DND-41 (cell line): ENCODE data around the gene ENOPH1.
A peak's percentile ranks its signal among the peaks of the same experiment; 100 is the strongest.

Experiments
- ATAC-seq: fragments of 200-7000 bp; cut with Tn5 transposase; 3 replicates; pipeline ENCODE4 v1.9.1; 2021; ENCODE audit warnings: low read depth; ENCODE audit not compliant: insufficient read depth
- DNase-seq: peaks from one replicate; pipeline ENCODE4 v3.0.0-alpha.2; 2020
- H2AFZ ChIP-seq: 2 replicates; pipeline ENCODE4 v1.6.0; 2012; ENCODE audit warnings: low read depth, low read length
- H3K27ac ChIP-seq: 2 replicates; pipeline ENCODE4 v1.5.1; 2012; ENCODE audit warnings: low read length, inconsistent platforms
- H3K27me3 ChIP-seq: fragments of 200-600 bp; sonication (generic); 2 replicates; pipeline ENCODE4 v1.6.0; 2012; ENCODE audit warnings: low read length, mild to moderate bottlenecking, inconsistent platforms; ENCODE audit not compliant: insufficient read depth, poor library complexity
- H3K36me3 ChIP-seq: 2 replicates; pipeline ENCODE4 v1.5.1; 2012; ENCODE audit warnings: low read length, inconsistent platforms; ENCODE audit not compliant: insufficient read depth
- H3K4me1 ChIP-seq: 2 replicates; pipeline ENCODE4 v1.5.1; 2012; ENCODE audit warnings: mild to moderate bottlenecking, low read length; ENCODE audit not compliant: insufficient read depth
- H3K4me2 ChIP-seq: 2 replicates; pipeline ENCODE4 v1.6.0; 2012; ENCODE audit warnings: mild to moderate bottlenecking, moderate library complexity, low read length, inconsistent platforms; ENCODE audit not compliant: insufficient read depth
- H3K4me3 ChIP-seq, 2 experiments: fragments of 200-600 bp in 1 of 2; shearing (Covaris generic) in 1 of 2; 2 replicates each; pipeline ENCODE4 v1.5.1; 2012 to 2016; ENCODE audit warnings: inconsistent platforms in 2 of 2, low read length in 2 of 2, mild to moderate bottlenecking in 2 of 2, low read depth in 1 of 2, moderate library complexity in 1 of 2
- H3K79me2 ChIP-seq: 2 replicates; pipeline ENCODE4 v1.6.0; 2012; ENCODE audit warnings: low read length, inconsistent platforms; ENCODE audit not compliant: insufficient read depth
- H3K9ac ChIP-seq: 2 replicates; pipeline ENCODE4 v1.6.0; 2012; ENCODE audit warnings: low read depth, mild to moderate bottlenecking, inconsistent platforms, low read length, moderate library complexity
- H3K9me3 ChIP-seq: 2 replicates; pipeline ENCODE4 v1.5.1; 2012; ENCODE audit warnings: low read length, moderate library complexity, mild to moderate bottlenecking, inconsistent platforms; ENCODE audit not compliant: insufficient read depth, severe bottlenecking
- H4K20me1 ChIP-seq: 2 replicates; pipeline ENCODE4 v1.6.0; 2012; ENCODE audit warnings: low read length; ENCODE audit not compliant: insufficient read depth
- CTCF ChIP-seq: IDR thresholded peaks from 2 replicates; pipeline ENCODE4 v1.5.1; 2012; ENCODE audit warnings: borderline replicate concordance, low read length, moderate library complexity, mild to moderate bottlenecking; ENCODE audit not compliant: poor library complexity, severe bottlenecking; ENCODE audit errors: extremely low read depth
- EZH2 ChIP-seq: IDR thresholded peaks from 3 replicates; pipeline ENCODE4 v1.6.1; 2012; ENCODE audit warnings: borderline replicate concordance, low read depth, mild to moderate bottlenecking, moderate library complexity, low read length, inconsistent platforms; ENCODE audit not compliant: severe bottlenecking

The ENOPH1 gene

GRCh38 chr4:82415922-82416365, 14.4 kb upstream of the ENOPH1 start:
- ATAC-seq = peak; percentile 57
- Histone ChIP-seq H3K79me2 (no peaks in the 10 kb centered on the region), H3K4me2 (no peak overlapping the region)

GRCh38 chr4:82419451-82419850, 10.9 kb upstream of the ENOPH1 start:
- H3K4me1 ChIP-seq = 0 out of 2 replicates have a peak, but pooled peaks cover 4% of the 10 kb centered on the region
- H3K4me2 ChIP-seq = no peak overlapping the region
- H3K36me3 ChIP-seq = peaks cover 14% of the 10 kb centered on the region
- H3K27me3 ChIP-seq = peaks cover 14% of the 10 kb centered on the region
- H3K4me3 ChIP-seq = no peak overlapping the region
- H3K79me2 ChIP-seq = no peaks in the 10 kb centered on the region
- H4K20me1 ChIP-seq = peaks cover 36% of the 10 kb centered on the region
- no peak overlapping the region for H2AFZ ChIP-seq
- H3K9me3 ChIP-seq = no peaks in the 10 kb centered on the region
- no peak for TF ChIP-seq EZH2
- TF ChIP-seq CTCF = no peak
- ATAC-seq = no peak
- no peak for DNase-seq
- H3K9ac ChIP-seq = no peak overlapping the region
- no peak overlapping the region for H3K27ac ChIP-seq

More at GRCh38 chr4:82415922-82416365, 14.4 kb upstream of the ENOPH1 start:
- TF ChIP-seq CTCF (no peak), EZH2 (no peak)
- Histone ChIP-seq H3K27ac (no peak overlapping the region), H3K36me3 (no peaks in the 10 kb centered on the region), H3K9ac (no peak overlapping the region), H3K27me3 (peaks cover 14% of the 10 kb centered on the region), H3K4me1 (0 out of 2 replicates have a peak, but pooled peaks cover 2% of the 10 kb centered on the region), H3K4me3 (no peak overlapping the region), H4K20me1 (peaks cover 5% of the 10 kb centered on the region; the same call in 1 of the 2 replicates), H2AFZ (no peak overlapping the region), H3K9me3 (no peaks in the 10 kb centered on the region)
- DNase-seq = peak; percentile 41

GRCh38 chr4:82421796-82422560, 8.4 kb upstream of the ENOPH1 start:
- Histone ChIP-seq H3K9me3 (no peaks in the 10 kb centered on the region), H3K27ac (no peak overlapping the region)
- no peak for TF ChIP-seq CTCF
- TF ChIP-seq EZH2 = no peak

More at GRCh38 chr4:82421796-82422560, 8.4 kb upstream of the ENOPH1 start:
- Histone ChIP-seq H3K4me1 (peaks cover 21% of the 10 kb centered on the region), H4K20me1 (peaks cover 61% of the 10 kb centered on the region), H3K79me2 (peaks cover 19% of the 10 kb centered on the region), H3K36me3 (peaks cover 39% of the 10 kb centered on the region), H2AFZ (no peak overlapping the region), H3K4me2 (no peak overlapping the region), H3K4me3 (no peak overlapping the region), H3K9ac (no peak overlapping the region), H3K27me3 (peaks cover 10% of the 10 kb centered on the region)
- peak; percentile 46 for ATAC-seq
- DNase-seq = peak; percentile 32
